GM13976 (cell line): ENCODE data around the gene ZBED5.

Source experiments
- DNase-seq: peaks from one replicate; pipeline ENCODE4 v3.0.0; 2012; ENCODE audit warnings: low spot score
- CTCF ChIP-seq: IDR thresholded peaks from 2 replicates; pipeline ENCODE4 v1.5.1; 2012; ENCODE audit warnings: borderline replicate concordance, mild to moderate bottlenecking; ENCODE audit not compliant: insufficient read depth; ENCODE audit errors: extremely low read depth, missing control alignments, control extremely low read depth
- in situ Hi-C: fragments of 300-500 bp; cut with MboI; formaldehyde crosslinking; loops from one replicate; pipeline ENCODE4 v1.12.0; 2022; ENCODE audit warnings: low sequenced_read_pairs, mixed read lengths, inconsistent platforms; ENCODE audit not compliant: unreplicated experiment

Gene ZBED5

GRCh38 chr11:10857709-10858438, at the start of gene ZBED5:
TSS of gene ZBED5 (minus strand) at chr11:10858053. CDS start at chr11:10854945, 3,108 bp downstream.
- in situ Hi-C loops = no loop called here
- TF ChIP-seq CTCF = no peak
- DNase-seq = peak; percentile 93

- no peak for DNase-seq
- TF ChIP-seq CTCF = no peak
Measured at GRCh38 chr11:10906521-10906920, 48.7 kb upstream of the ZBED5 start.

GRCh38 chr11:10902301-10903063, 44.6 kb upstream of the ZBED5 start:
- TF ChIP-seq CTCF = no peak
- DNase-seq = no peak
- in situ Hi-C loops = no loop called here

More at GRCh38 chr11:10906521-10906920, 48.7 kb upstream of the ZBED5 start:
- in situ Hi-C loops = no loop called here

- TF ChIP-seq CTCF = no peak
- DNase-seq = no peak
- in situ Hi-C loops = no loop called here
Measured at GRCh38 chr11:10900681-10901415, 43.0 kb upstream of the ZBED5 start.

- no peak for TF ChIP-seq CTCF
- no peak for DNase-seq
- in situ Hi-C loops = no loop called here
Measured at GRCh38 chr11:10899121-10899830, 41.4 kb upstream of the ZBED5 start.

- TF ChIP-seq CTCF = no peak
- no peak for DNase-seq
- in situ Hi-C loops = no loop called here
Measured at GRCh38 chr11:10898763-10899025, 40.8 kb upstream of the ZBED5 start.
